Measurements from ENCODE around the gene SLC16A3. TPM values are rescaled to one million over a fixed set of nuclear protein-coding genes. Genes with fewer than 3 reads are reported as not detected.
"Not testable (repeated sequence)": the region's sequence is repeated elsewhere in the genome, so short reads cannot be mapped to it uniquely, and the experiment has no call there.

The SLC16A3 gene
- total RNA-seq, 2 donors from 2014 or later = 76.0 to 113 TPM

DNA sequence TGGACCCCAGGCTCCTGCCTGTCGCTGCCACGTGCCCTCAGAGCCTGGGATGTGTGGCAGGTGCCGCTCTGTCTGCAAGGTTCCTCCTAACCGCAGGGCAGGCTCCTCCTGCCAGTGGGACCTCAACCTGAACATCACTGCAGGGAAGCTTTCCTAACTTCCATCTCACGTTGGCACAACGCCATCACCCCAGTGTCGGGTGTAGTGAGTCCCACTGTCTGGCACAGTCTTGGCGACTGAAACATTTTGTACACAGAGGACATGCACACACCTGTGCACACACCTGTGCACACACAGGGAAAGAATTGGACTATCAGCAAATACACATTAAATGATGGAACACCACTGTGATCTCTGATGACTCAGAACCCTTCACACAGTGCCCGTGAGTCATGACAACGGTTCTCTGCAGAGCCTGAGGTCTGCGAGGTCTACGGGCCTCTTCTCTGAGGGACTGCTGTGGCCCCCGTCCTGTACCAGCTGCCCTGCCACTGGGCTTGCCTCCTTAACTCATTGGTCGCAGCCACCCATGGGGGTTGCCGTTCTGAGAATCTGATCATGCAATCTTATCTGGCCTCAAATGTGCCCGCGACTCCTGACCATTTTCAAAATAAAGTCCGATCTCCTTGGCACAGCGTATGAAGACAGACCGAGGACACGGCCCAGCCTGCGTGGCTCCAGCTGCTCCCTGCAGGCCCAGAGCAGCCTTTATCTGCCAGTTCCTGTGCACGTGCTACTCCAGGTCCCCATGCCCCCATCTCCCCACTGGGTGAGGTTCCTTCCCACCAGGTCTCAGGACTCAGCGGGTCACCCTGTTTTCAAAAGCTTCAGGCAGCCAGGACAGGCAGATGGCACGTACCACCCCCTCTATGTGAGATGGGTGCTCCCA is 23.8 kb upstream of the SLC16A3 start:
- H3K27ac ChIP-seq = no peak overlapping the region
- H3K27me3 ChIP-seq (replicated peaks; ENCODE audit: insufficient read depth) = no peaks in the 10 kb centered on the region
- no peaks in the 10 kb centered on the region for H3K36me3 ChIP-seq
- TF ChIP-seq, protein P1, sequence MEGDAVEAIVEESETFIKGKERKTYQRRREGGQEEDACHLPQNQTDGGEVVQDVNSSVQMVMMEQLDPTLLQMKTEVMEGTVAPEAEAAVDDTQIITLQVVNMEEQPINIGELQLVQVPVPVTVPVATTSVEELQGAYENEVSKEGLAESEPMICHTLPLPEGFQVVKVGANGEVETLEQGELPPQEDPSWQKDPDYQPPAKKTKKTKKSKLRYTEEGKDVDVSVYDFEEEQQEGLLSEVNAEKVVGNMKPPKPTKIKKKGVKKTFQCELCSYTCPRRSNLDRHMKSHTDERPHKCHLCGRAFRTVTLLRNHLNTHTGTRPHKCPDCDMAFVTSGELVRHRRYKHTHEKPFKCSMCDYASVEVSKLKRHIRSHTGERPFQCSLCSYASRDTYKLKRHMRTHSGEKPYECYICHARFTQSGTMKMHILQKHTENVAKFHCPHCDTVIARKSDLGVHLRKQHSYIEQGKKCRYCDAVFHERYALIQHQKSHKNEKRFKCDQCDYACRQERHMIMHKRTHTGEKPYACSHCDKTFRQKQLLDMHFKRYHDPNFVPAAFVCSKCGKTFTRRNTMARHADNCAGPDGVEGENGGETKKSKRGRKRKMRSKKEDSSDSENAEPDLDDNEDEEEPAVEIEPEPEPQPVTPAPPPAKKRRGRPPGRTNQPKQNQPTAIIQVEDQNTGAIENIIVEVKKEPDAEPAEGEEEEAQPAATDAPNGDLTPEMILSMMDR (IDR thresholded peaks at IDR 0.05) = no peak
- peaks cover 0 to 11% of the 10 kb centered on the region in 2 donors for H3K4me1 ChIP-seq (ENCODE audit: control insufficient read depth in 1 of 2, low read depth in 2 of 2)
- H3K9me3 ChIP-seq = no peaks in the 10 kb centered on the region
- H3K4me3 ChIP-seq = no peak overlapping the region
- ATAC-seq (ENCODE audit: insufficient number of reproducible peaks, low FRiP score, low read depth) = no peak
- no peak for DNase-seq (ENCODE audit: low spot score)

DNA sequence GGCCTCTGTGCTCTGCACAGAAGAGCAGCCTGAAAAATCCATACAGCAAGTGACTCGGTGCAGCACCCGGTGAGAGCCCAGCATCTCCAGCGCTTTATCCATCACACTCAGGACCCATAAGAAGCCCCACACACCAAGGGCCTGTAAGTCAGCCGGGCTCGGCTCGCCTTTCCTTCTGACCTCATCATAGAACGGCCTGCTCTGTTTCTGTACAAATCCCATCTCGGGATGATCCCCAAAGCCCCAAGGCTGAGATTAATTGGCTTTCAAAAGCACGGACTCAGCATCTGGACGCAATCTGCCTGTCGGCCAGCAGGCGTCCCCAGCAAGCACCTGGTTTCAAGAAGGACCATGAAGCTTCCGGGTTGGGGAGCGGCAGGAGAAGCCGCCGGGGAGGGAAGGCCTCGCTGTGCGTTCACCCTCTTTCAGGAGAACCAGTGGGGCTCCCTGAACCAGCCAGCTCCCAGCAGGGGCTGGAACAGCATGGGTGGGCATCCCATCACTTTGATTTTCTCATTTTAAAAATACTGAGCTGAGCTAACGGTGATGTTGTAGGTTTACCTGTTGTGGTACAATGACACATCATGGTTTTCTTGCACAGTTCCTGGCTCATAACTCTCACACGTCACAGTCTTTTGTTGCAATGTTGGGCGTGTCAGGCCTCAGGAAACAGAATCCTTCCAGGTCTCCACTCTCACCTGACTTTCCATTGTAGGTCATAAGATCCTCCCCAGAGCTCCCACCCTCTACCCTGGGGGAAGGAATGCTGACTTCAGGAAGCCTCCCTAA is 22.9 kb upstream of the SLC16A3 start:
- Histone ChIP-seq H3K27ac (no peak overlapping the region), H3K4me3 (peak overlapping the region; percentile 31), H3K27me3 (replicated peaks; ENCODE audit: insufficient read depth) (no peaks in the 10 kb centered on the region), H3K36me3 (no peaks in the 10 kb centered on the region), H3K4me1 (ENCODE audit: control insufficient read depth in 1 of 2, low read depth in 2 of 2) (peaks cover 0 to 11% of the 10 kb centered on the region in 2 donors), H3K9me3 (no peaks in the 10 kb centered on the region)
- no peak for DNase-seq (ENCODE audit: low spot score)
- peak; percentile 54 for ATAC-seq (ENCODE audit: insufficient number of reproducible peaks, low FRiP score, low read depth)
- TF ChIP-seq, protein P1 (IDR thresholded peaks at IDR 0.05) = peak; percentile 93

DNA sequence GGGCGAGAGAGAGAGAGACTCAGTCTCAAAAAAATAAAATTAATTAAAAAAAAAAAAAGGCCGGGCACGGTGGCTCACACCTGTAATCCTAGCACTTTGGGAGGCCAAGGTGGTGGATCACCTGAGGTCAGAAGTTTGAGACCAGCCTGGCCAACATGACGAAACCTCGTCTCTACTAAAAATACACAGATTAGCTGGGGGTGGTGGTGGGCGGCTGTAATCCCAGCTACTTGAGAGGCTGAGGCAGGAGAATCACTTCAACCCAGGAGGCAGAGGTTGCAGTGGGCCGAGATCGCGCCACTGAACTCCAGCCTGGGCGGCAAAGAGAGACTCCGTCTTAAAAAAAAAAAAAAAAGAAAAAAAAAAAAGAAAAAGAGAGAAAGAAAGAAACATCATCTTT is 18.2 kb upstream of the SLC16A3 start:
- ATAC-seq (ENCODE audit: insufficient number of reproducible peaks, low FRiP score, low read depth); H3K27me3 ChIP-seq (replicated peaks; ENCODE audit: insufficient read depth); H3K9me3 ChIP-seq; H3K36me3 ChIP-seq; H3K27ac ChIP-seq; H3K4me3 ChIP-seq; DNase-seq (ENCODE audit: low spot score): not testable (repeated sequence)
- H3K4me1 ChIP-seq (ENCODE audit: control insufficient read depth in 1 of 2, low read depth in 2 of 2) = peaks cover 6 to 25% of the 10 kb centered on the region in 2 donors

DNA sequence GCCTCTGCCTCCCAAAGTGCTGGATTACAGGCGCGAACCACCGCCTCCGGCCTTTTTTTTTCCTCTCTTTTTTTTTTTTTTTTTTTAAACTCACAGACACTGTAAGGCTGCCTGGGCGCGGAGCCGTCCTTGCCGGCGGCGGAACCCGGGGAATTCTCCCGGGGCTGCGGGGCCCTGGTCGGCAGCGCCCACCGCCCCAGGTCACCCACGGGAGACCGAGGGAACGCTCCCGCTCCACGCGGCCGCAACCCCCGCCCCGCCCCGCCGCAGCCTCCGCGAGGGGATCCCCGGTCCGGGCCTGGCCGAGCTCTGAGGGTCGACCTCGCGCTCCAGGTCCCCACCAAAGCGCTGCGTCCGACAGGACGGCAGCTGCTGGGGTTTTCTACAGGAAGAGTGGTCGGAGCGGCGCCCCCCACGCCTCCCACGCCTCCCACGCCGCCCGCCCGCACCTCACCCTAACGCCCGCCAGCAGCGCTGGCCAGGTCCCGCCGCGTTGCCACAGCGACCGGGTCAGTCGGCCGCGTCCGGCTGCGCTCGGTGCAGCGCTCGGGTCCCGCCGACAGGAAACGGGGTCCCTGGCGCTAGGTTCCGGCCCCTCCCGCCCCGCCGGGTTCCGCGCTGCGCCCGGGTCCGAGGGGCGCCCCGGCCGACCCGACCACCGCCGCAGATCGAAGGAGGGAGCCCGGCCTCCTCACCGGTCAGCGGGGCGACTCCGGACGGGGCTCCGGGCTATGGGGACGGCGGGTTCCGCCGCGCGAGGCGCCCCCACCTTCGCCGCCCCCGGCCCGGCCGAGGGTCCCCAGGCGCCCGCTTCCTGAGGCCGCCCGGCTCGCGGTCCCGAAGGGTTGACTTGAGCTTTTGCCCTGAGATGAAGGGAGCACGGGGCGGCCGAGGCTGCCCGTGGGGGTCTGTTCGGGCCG is 16.3 kb upstream of the SLC16A3 start, which contains the start of gene CCDC57:
Gene CCDC57, minus strand, starts transcription at position 512 of the 920 bp plus-strand sequence. CDS start 10,898 bp downstream, outside the sequence.
- no peaks in the 10 kb centered on the region for H3K27me3 ChIP-seq (replicated peaks; ENCODE audit: insufficient read depth)
- DNase-seq (ENCODE audit: low spot score) (no peak), ATAC-seq (ENCODE audit: insufficient number of reproducible peaks, low FRiP score, low read depth) (no peak)
- H3K9me3 ChIP-seq = no peaks in the 10 kb centered on the region
- H3K4me1 ChIP-seq (ENCODE audit: control insufficient read depth in 1 of 2, low read depth in 2 of 2) = peaks cover 25 to 36% of the 10 kb centered on the region in 2 donors
- H3K27ac ChIP-seq = peak within 1 kb of the TSS; percentile 72 to 78
- TF ChIP-seq, protein P1 (IDR thresholded peaks at IDR 0.05) = no peak
- H3K4me3 ChIP-seq = peak within 1 kb of the TSS; percentile 81
- H3K36me3 ChIP-seq = no peaks in the 10 kb centered on the region

DNA sequence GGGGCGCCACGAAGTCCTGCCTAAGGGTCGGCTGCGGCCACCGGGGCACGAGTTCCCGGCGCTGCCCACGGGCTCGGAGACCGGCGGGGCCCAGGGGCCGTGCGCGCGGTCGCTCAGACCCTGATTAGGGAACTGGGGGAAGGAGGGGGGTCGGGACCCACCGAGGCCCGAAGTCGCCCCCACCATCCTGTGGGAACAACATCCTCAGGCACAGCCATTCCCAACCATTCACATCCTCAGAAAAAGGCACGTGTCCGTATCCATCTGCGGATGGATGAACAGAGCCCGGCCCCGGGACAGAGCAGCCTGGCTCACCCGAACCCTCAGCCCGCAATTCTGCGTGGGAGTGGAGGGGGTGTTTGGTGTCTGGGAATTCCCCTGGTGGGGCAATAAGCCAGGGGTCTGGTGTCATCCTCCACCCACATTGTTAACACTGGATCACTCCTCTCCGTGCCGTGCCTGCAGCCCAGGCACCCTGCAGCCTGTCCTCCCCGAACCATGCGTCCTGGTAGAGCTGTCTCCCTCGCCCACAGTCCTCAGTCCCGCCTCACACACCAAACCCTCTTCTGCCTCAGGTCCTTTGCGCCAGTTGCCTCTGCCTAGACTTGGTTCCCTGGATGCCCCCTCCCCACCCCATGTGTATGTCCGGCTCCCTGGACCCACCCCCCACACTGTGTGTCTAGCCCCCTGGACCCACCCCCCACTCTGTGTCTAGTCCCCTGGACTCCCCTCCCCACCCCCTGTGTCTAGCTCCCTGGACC is 15.4 kb upstream of the SLC16A3 start:
- Histone ChIP-seq H3K4me3 (peak overlapping the region; percentile 81), H3K9me3 (no peaks in the 10 kb centered on the region), H3K27ac (peak overlapping the region; percentile 72 to 78), H3K36me3 (no peaks in the 10 kb centered on the region), H3K4me1 (ENCODE audit: control insufficient read depth in 1 of 2, low read depth in 2 of 2) (peaks cover 29 to 45% of the 10 kb centered on the region in 2 donors), H3K27me3 (replicated peaks; ENCODE audit: insufficient read depth) (no peaks in the 10 kb centered on the region)
- TF ChIP-seq, protein P1 (IDR thresholded peaks at IDR 0.05) = no peak
- no peak for DNase-seq (ENCODE audit: low spot score)
- ATAC-seq (ENCODE audit: insufficient number of reproducible peaks, low FRiP score, low read depth) = no peak

Data from thoracic aorta (tissue), 2 donors.